Gastrocnemius medialis (tissue), 4 donors: Measurements from ENCODE around the gene ATF7IP. TPM values are rescaled to one million over a fixed set of nuclear protein-coding genes. Genes with fewer than 3 reads are reported as not detected.
A peak's percentile ranks its signal among the peaks of the same experiment; 100 is the strongest.

Experiments used
- ATAC-seq, 2 donors: fragments of 150-250 bp; one replicate each; pipeline ENCODE4 v1.9.1; 2016
- DNase-seq, 2 donors: peaks; one replicate each; pipeline ENCODE4 v3.0.0-alpha.2; 2019
- H3K27ac ChIP-seq, 4 donors: fragments of 200-600 bp; sonication (generic); 1 replicate in 1 of 4; 2 replicates in 3 of 4; pipeline ENCODE4 v1.5.1; 2016 to 2018; ENCODE audit warnings: mild to moderate bottlenecking in 2 of 4, moderate library complexity in 1 of 4
- H3K27me3 ChIP-seq, 3 donors: fragments of 200-600 bp; sonication (generic) in 2 of 3; 1 replicate in 1 of 3; 2 replicates in 2 of 3; pipeline versions ENCODE4 v1.5.1 to v1.6.0; 2016 to 2019; ENCODE audit warnings: mild to moderate bottlenecking in 1 of 3, moderate library complexity in 1 of 3
- H3K36me3 ChIP-seq, 2 donors: fragments of 200-600 bp; sonication (generic) in 1 of 2; one replicate each; pipeline ENCODE4 v1.5.1; 2017 to 2018
- H3K4me1 ChIP-seq, 2 donors: fragments of 200-600 bp; sonication (generic) in 1 of 2; one replicate each; pipeline ENCODE4 v1.5.1; 2016 to 2017; ENCODE audit warnings: mild to moderate bottlenecking in 2 of 2
- H3K4me3 ChIP-seq, 4 donors: fragments of 200-600 bp; sonication (generic) in 3 of 4; 1 replicate in 1 of 4; 2 replicates in 3 of 4; pipeline ENCODE4 v1.5.1; 2016 to 2019; ENCODE audit warnings: mild to moderate bottlenecking in 2 of 4
- H3K9me3 ChIP-seq, 3 donors: fragments of 200-600 bp; sonication (generic) in 2 of 3; 1 replicate in 1 of 3; 2 replicates in 2 of 3; pipeline ENCODE4 v1.5.1; 2016 to 2019
- CTCF ChIP-seq, 5 experiments: fragments of 450-650 bp in 3 of 5; fragments of 200-600 bp in 2 of 5; sonication (generic) in 2 of 5; IDR thresholded peaks in 4 of 5; conservative IDR thresholded peaks in 1 of 5; 1 replicate in 4 of 5; 2 replicates in 1 of 5; pipeline ENCODE4 v1.5.1; 2016 to 2019; ENCODE audit warnings: antibody characterized with exemption in 5 of 5, mild to moderate bottlenecking in 3 of 5, moderate library complexity in 3 of 5
- POLR2A ChIP-seq, 2 donors: fragments of 450-650 bp; IDR thresholded peaks; one replicate each; pipeline ENCODE4 v1.6.1; 2017; ENCODE audit warnings: antibody characterized with exemption in 2 of 2, mild to moderate bottlenecking in 2 of 2, moderate library complexity in 2 of 2
- in situ Hi-C, 4 donors: fragments of 200-750 bp; cut with MboI; loops; one replicate each; pipeline versions ENCODE4 v1.15.0 to v1.8.0; 2017; ENCODE audit warnings: low sequenced_read_pairs in 4 of 4
- intact Hi-C: fragments of 100-400 bp; cut with DNase I; formaldehyde crosslinking; loops from one replicate; pipeline ENCODE4 v1.15.1; 2023; ENCODE audit warnings: low total_unique reads
- total RNA-seq, 4 donors: library from RNA; depleted of rRNA; stranded (reverse); fragments of >200 nt; gene quantifications; one replicate each; pipeline versions ENCODE4 v1.1.0 to v1.2.3, GENCODE V29; 2016

Gene ATF7IP
- total RNA-seq, 4 donors from 2014 or later, result 15.9 to 42.2 (median 30.7) TPM

DNA sequence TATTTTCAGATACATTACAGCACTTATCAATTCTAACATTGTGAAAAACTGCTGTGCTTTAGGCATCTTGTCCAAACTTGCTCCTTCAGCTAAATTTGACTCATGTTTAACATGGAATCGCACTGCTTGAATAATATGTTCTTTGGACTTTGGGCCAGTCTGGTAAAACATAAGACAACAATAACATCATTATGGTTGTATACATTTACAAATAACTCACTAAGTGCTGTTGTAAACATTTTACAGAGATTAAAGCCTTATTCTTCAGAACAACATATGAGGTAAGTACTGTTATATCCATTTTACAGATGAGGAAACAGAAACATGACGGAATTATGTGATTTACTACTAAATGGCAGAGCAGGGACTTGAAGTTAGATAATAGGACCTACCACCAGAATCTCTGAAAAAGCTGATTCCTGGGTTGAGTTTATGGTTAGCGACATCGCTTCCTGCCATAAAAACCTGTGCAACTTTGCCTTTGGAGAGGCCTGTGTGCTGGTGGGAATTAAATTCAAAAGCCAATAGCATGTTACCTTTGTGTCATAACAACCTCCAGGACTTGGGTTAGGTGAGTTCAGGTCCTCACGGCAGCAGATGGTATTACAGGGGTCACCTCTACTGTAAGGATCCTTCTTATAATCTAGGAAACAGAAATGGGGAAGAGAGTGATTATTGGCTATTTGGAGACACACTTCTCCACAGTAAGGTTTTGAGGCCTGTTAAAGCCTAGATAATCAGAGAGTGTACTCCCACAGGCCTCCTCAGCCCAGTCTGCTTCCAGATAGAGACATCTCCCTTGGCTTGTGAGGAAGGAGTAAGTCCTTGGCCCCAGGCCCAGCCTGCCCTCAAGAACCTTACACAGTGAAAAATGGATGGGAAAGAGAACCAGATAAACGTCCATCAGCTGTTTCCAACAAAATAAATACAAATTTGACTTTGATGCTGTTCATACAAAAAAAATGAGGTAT, 140.4 kb downstream of the ATF7IP start:
- H3K27me3 ChIP-seq, result no peaks in the 10 kb centered on the region
- DNase-seq (no peak), ATAC-seq (no peak)
- TF ChIP-seq POLR2A (IDR thresholded peaks at IDR 0.05), result no peak
- no peak for TF ChIP-seq CTCF (IDR thresholded peaks at IDR 0.05 in 4 of 5, conservative IDR thresholded peaks at IDR 0.05 in 1 of 5)
- in situ Hi-C loops, result no loop called here
- H3K9me3 ChIP-seq, result no peaks in the 10 kb centered on the region
- H3K27ac ChIP-seq, result no peak overlapping the region
- H3K4me3 ChIP-seq, result no peak overlapping the region
- peaks cover 0 to 7% of the 10 kb centered on the region in 2 donors for H3K36me3 ChIP-seq
- no peaks in the 10 kb centered on the region for H3K4me1 ChIP-seq
- intact Hi-C loops, result no loop called here

DNA sequence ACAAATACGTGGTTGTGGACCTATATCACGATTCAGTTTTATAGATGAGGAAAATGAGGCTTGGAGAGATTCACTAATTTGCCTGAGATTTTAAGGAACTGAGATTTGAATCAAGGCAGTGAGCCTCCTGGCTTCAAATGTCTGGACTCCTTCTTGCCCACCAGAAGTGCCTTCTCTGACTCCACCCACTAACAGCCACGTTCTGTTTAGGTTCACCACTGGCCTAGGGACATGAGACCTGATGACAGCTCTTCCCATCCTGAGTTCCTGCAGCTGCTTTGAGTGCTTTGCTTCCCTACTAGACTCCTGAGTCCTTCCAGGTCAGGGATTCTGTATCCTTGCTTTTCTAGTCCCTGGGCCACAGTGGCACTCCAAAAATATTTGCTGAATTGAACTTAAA, 145.1 kb downstream of the ATF7IP start:
- intact Hi-C loops (loop anchor here (5.0 kb wide), 1 partner anchor 42 kb away; no protein-coding TSS in a partner anchor), in situ Hi-C loops (no loop called here)
- H3K4me3 ChIP-seq, result no peak overlapping the region
- H3K27me3 ChIP-seq, result no peaks in the 10 kb centered on the region
- H3K27ac ChIP-seq, result no peak overlapping the region
- no peaks in the 10 kb centered on the region for H3K36me3 ChIP-seq
- TF ChIP-seq CTCF (IDR thresholded peaks at IDR 0.05 in 4 of 5, conservative IDR thresholded peaks at IDR 0.05 in 1 of 5), result no peak
- TF ChIP-seq POLR2A (IDR thresholded peaks at IDR 0.05), result no peak
- DNase-seq (no peak), ATAC-seq (no peak)
- H3K9me3 ChIP-seq, result no peaks in the 10 kb centered on the region
- H3K4me1 ChIP-seq, result no peaks in the 10 kb centered on the region

GRCh38 chr12:14514154-14514842, 148.8 kb downstream of the ATF7IP start:
- peak in 2 of 5 experiments; percentile 33 to 34 for TF ChIP-seq CTCF (IDR thresholded peaks at IDR 0.05 in 4 of 5, conservative IDR thresholded peaks at IDR 0.05 in 1 of 5)
- no peak for TF ChIP-seq POLR2A (IDR thresholded peaks at IDR 0.05)
- in situ Hi-C loops (no loop called here), intact Hi-C loops (loop anchor here (2.0 to 5.0 kb wide), 2 partner anchors 38 to 151 kb away; no protein-coding TSS in a partner anchor)
- no peaks in the 10 kb centered on the region for H3K4me1 ChIP-seq
- H3K27me3 ChIP-seq, result no peaks in the 10 kb centered on the region
- no peak for DNase-seq
- ATAC-seq, result no peak
- H3K36me3 ChIP-seq, result no peaks in the 10 kb centered on the region
- H3K4me3 ChIP-seq, result no peak overlapping the region
- H3K9me3 ChIP-seq, result no peaks in the 10 kb centered on the region
- H3K27ac ChIP-seq, result no peak overlapping the region

- Histone ChIP-seq H3K27ac (no peak overlapping the region), H3K4me3 (no peak overlapping the region), H3K9me3 (no peaks in the 10 kb centered on the region), H3K27me3 (no peaks in the 10 kb centered on the region), H3K36me3 (no peaks in the 10 kb centered on the region), H3K4me1 (no peaks in the 10 kb centered on the region)
- no peak for DNase-seq
- in situ Hi-C loops (no loop called here), intact Hi-C loops (loop anchor here (2.0 to 5.0 kb wide), 2 partner anchors 37 to 150 kb away; no protein-coding TSS in a partner anchor)
- TF ChIP-seq POLR2A (IDR thresholded peaks at IDR 0.05), result no peak
- TF ChIP-seq CTCF (IDR thresholded peaks at IDR 0.05 in 4 of 5, conservative IDR thresholded peaks at IDR 0.05 in 1 of 5), result no peak
- no peak for ATAC-seq
Measured at GRCh38 chr12:14514946-14515345, 149.5 kb downstream of the ATF7IP start.
